Measurements from ENCODE around the gene TCERG1L. TPM values are rescaled to one million over a fixed set of nuclear protein-coding genes. Genes with fewer than 3 reads are reported as not detected.

TCERG1L gene
- total RNA-seq, 6 experiments from 2014 or later, result not detected

DNA sequence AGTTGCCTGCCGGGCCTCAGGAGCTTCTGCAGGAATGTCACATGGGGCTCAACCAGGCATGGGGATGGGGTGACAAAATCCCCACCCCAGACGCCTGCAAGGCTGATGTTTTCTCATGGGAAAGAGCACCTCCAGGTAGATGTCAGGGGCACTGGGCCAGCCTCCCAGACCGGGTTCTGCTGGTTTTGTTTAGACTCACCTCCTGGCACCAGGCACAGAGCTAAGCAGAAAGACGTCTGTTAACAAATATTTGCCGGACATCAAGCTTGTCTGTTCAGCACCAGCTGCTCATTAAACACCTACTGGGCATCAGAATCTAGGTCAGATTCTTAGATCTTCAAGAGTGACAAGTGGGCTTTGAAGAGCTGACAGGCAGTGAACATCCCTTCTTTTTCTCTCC lies 34.9 kb upstream of the TCERG1L start:
- no peaks in the 10 kb centered on the region for H3K27me3 ChIP-seq
- H3K4me3 ChIP-seq, result no peak overlapping the region
- ATAC-seq, result no peak
- TF ChIP-seq POLR2A (IDR thresholded peaks at IDR 0.05), result no peak
- TF ChIP-seq, protein P1, sequence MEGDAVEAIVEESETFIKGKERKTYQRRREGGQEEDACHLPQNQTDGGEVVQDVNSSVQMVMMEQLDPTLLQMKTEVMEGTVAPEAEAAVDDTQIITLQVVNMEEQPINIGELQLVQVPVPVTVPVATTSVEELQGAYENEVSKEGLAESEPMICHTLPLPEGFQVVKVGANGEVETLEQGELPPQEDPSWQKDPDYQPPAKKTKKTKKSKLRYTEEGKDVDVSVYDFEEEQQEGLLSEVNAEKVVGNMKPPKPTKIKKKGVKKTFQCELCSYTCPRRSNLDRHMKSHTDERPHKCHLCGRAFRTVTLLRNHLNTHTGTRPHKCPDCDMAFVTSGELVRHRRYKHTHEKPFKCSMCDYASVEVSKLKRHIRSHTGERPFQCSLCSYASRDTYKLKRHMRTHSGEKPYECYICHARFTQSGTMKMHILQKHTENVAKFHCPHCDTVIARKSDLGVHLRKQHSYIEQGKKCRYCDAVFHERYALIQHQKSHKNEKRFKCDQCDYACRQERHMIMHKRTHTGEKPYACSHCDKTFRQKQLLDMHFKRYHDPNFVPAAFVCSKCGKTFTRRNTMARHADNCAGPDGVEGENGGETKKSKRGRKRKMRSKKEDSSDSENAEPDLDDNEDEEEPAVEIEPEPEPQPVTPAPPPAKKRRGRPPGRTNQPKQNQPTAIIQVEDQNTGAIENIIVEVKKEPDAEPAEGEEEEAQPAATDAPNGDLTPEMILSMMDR (IDR thresholded peaks at IDR 0.05), result no peak
- DNase-seq, result no peak
- no peaks in the 10 kb centered on the region for H3K4me1 ChIP-seq
- no peaks in the 10 kb centered on the region for H3K9me3 ChIP-seq
- H3K27ac ChIP-seq, result no peak overlapping the region
- WGBS (ENCODE audit: insufficient coverage, low coverage, low lambda C conversion rate, missing lambda C conversion rate), result 42% methylated on average over 3 of the region's 5 CpGs
- no peaks in the 10 kb centered on the region for H3K36me3 ChIP-seq
- intact Hi-C loops (cut with DNase I), result no loop called here

DNA sequence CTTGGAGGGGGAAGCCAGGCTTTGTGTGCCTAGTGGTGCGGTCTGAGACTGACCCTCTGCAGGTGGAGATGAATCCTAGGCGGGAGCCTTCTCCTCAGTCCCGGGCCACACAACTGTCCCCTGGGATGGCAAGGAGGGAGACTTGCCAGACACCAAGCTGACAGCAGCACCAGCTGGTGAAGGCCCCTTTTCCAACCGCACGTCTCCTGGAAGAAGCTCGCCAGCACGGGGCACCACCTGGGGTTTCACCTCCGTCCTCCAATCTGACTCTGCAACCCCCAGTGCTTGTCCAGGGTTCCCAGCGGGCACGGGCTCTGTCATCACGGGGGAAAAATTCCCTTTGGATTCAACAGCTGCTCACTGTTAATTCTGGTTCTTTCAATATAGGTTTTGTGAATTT lies 34.2 kb upstream of the TCERG1L start:
- ATAC-seq (no peak), DNase-seq (no peak)
- H3K9me3 ChIP-seq, result no peaks in the 10 kb centered on the region
- H3K27ac ChIP-seq, result no peak overlapping the region
- no peak overlapping the region for H3K4me3 ChIP-seq
- H3K36me3 ChIP-seq, result no peaks in the 10 kb centered on the region
- intact Hi-C loops (cut with DNase I), result no loop called here
- no peaks in the 10 kb centered on the region for H3K4me1 ChIP-seq
- 68% methylated on average over 4 of the region's 11 CpGs for WGBS (ENCODE audit: insufficient coverage, low coverage, low lambda C conversion rate, missing lambda C conversion rate)
- H3K27me3 ChIP-seq, result no peaks in the 10 kb centered on the region
- no peak for TF ChIP-seq POLR2A (IDR thresholded peaks at IDR 0.05)
- TF ChIP-seq, protein P1 (IDR thresholded peaks at IDR 0.05), result no peak

DNA sequence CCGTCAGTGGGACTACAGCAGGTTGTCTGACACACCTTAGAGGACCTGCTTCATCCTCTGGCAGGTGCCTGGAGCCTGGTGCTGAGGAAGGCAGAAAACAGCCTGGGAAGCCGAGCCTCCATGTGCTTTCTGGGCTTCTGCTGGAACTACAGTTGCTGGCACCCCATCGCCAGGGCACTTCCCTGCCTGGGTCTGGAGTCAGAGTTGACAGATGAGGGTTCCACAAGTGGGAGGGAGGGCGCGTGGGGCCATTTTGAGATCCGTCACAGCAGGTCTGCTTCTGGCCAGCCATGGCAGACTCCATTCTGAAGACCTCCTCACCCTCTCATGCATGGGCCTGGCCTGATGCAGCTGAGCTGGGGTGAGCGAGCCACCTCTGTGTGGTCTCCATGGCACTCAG lies 33.2 kb upstream of the TCERG1L start:
- intact Hi-C loops (cut with DNase I), result no loop called here
- no peak overlapping the region for H3K4me3 ChIP-seq
- TF ChIP-seq, protein P1 (IDR thresholded peaks at IDR 0.05), result no peak
- no peak for TF ChIP-seq POLR2A (IDR thresholded peaks at IDR 0.05)
- 17% methylated on average over 1 of the region's 7 CpGs for WGBS (ENCODE audit: insufficient coverage, low coverage, low lambda C conversion rate, missing lambda C conversion rate)
- ATAC-seq (no peak), DNase-seq (no peak)
- no peaks in the 10 kb centered on the region for H3K36me3 ChIP-seq
- no peaks in the 10 kb centered on the region for H3K27me3 ChIP-seq
- no peak overlapping the region for H3K27ac ChIP-seq
- H3K9me3 ChIP-seq, result no peaks in the 10 kb centered on the region
- H3K4me1 ChIP-seq, result no peaks in the 10 kb centered on the region

DNA sequence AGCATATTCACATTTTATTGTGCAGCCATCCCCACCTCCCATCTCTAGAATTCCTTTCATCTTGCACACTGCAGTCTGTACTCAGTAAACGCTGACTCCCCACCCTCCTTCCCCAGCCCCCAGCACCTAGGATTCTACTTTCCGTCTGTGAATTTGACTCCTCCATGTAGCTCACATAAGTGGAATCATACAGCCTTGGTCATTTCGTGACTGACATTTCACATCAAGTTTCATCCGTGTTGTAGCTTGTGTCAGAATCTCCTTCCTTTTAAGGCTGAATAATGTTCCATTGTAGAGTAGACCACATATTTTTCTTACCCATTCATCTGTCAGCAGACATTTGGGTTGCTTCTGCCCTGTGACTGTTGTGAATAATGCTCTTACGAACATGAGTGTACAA lies 26.2 kb upstream of the TCERG1L start:
- 44% methylated on average over 5 of the region's 5 CpGs for WGBS (ENCODE audit: insufficient coverage, low coverage, low lambda C conversion rate, missing lambda C conversion rate)
- Histone ChIP-seq H3K27me3 (no peaks in the 10 kb centered on the region), H3K4me3 (no peak overlapping the region), H3K36me3 (no peaks in the 10 kb centered on the region), H3K9me3 (no peaks in the 10 kb centered on the region), H3K27ac (no peak overlapping the region), H3K4me1 (no peaks in the 10 kb centered on the region)
- intact Hi-C loops (cut with DNase I), result no loop called here
- DNase-seq, result no peak
- TF ChIP-seq, protein P1 (IDR thresholded peaks at IDR 0.05), result no peak
- no peak for TF ChIP-seq POLR2A (IDR thresholded peaks at IDR 0.05)
- no peak for ATAC-seq

DNA sequence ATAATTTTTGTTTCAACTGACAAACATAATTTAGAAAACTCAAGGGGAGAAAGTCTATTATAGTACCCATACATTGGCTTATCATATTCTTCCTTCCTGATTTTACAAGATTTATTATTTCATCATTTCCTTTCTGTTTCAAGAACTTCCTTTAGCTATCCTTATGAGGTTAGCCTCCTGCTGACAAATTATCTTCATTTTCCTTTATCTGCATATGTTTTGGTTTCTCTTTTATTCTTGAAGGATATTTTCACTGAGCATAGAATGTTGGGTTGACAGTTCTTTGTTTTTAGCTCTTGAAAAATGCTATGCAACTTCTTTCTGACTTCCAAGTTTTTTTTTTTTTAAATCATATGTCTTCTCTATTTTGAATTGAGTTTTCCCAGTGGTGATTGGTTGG lies 21.3 kb upstream of the TCERG1L start:
- TF ChIP-seq, protein P1 (IDR thresholded peaks at IDR 0.05), result no peak
- TF ChIP-seq POLR2A (IDR thresholded peaks at IDR 0.05), result no peak
- ATAC-seq, result no peak
- no peaks in the 10 kb centered on the region for H3K4me1 ChIP-seq
- intact Hi-C loops (cut with DNase I), result no loop called here
- no peaks in the 10 kb centered on the region for H3K9me3 ChIP-seq
- no peaks in the 10 kb centered on the region for H3K27me3 ChIP-seq
- no peak overlapping the region for H3K4me3 ChIP-seq
- H3K27ac ChIP-seq, result no peak overlapping the region
- no peaks in the 10 kb centered on the region for H3K36me3 ChIP-seq
- no peak for DNase-seq
